ENCODE data around the gene RNF11.

DNA sequence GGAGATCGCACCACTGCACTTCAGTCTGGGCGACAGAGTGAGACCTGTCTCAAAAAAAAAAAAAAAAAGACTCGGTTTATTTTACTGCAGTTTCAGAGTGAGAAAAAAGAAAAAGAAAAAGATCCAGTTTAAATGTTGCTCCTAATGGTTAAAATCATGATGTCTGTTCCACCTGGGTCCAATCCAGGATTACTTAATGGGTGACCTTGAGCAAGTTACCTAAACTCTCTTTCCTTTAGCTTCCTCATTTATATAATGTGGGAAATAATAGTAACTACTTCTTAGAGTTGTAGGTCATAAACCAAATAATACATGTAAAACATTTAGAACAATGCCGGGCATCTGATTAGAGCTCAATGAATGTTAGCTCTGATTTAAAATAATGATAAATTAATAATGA is 19.4 kb upstream of the RNF11 start:
- TF ChIP-seq POLR2AphosphoS5 (IDR thresholded peaks at IDR 0.05; ENCODE audit: low read depth, low read length), result no peak
- TF ChIP-seq POLR2A (IDR thresholded peaks at IDR 0.05; ENCODE audit: low read depth, low read length), result no peak
